ENCODE data around the gene ZNF428. TPM values are rescaled to one million over a fixed set of nuclear protein-coding genes. Genes with fewer than 3 reads are reported as not detected.

Gene ZNF428
- total and polyA plus RNA-seq, 2 experiments from 2014 or later, result 40.2 to 74.9 TPM

- 85% methylated on average over 13 of the region's 13 CpGs for WGBS (ENCODE audit: low lambda C conversion rate, missing lambda C conversion rate)
- Histone ChIP-seq H3K9me3 (ENCODE audit: low read depth) (no peaks in the 10 kb centered on the region), H3K27ac (no peak overlapping the region), H3K79me2 (no peaks in the 10 kb centered on the region), H3K4me3 (no peak overlapping the region), H3K4me1 (ENCODE audit: insufficient read depth) (peaks cover 7% of the 10 kb centered on the region), H4K20me1 (ENCODE audit: insufficient read depth, poor library complexity, severe bottlenecking) (no peaks in the 10 kb centered on the region), H3K27me3 (no peaks in the 10 kb centered on the region), H3K36me3 (replicated peaks; ENCODE audit: insufficient read depth, low read depth) (no peaks in the 10 kb centered on the region), H3K4me2 (no peak overlapping the region), H2AFZ (no peak overlapping the region), H3K9me2 (replicated peaks; ENCODE audit: insufficient read depth) (no peaks in the 10 kb centered on the region)
- DNase-seq (ENCODE audit: low spot score), result no peak
- TF ChIP-seq CTCF (IDR thresholded peaks at IDR 0.05; ENCODE audit: poor library complexity) (no peak), EZH2 (IDR thresholded peaks at IDR 0.05; ENCODE audit: borderline replicate concordance) (no peak), EZH2phosphoT487 (IDR thresholded peaks at IDR 0.05; ENCODE audit: low read depth, severe bottlenecking, unreplicated experiment) (no peak)
Measured at GRCh38 chr19:43644181-43644580, 24.8 kb upstream of the ZNF428 start.

- Histone ChIP-seq H3K4me1 (ENCODE audit: insufficient read depth) (peaks cover 13% of the 10 kb centered on the region), H3K79me2 (no peaks in the 10 kb centered on the region), H3K9me2 (replicated peaks; ENCODE audit: insufficient read depth) (no peaks in the 10 kb centered on the region), H3K4me3 (no peak overlapping the region), H2AFZ (no peak overlapping the region), H3K27me3 (no peaks in the 10 kb centered on the region), H4K20me1 (ENCODE audit: insufficient read depth, poor library complexity, severe bottlenecking) (no peaks in the 10 kb centered on the region), H3K36me3 (replicated peaks; ENCODE audit: insufficient read depth, low read depth) (no peaks in the 10 kb centered on the region), H3K9me3 (ENCODE audit: low read depth) (no peaks in the 10 kb centered on the region), H3K4me2 (no peak overlapping the region), H3K27ac (no peak overlapping the region)
- WGBS (ENCODE audit: low lambda C conversion rate, missing lambda C conversion rate), result 80% methylated on average over 3 of the region's 3 CpGs
- DNase-seq (ENCODE audit: low spot score), result no peak
- no peak for TF ChIP-seq EZH2 (IDR thresholded peaks at IDR 0.05; ENCODE audit: borderline replicate concordance)
- TF ChIP-seq EZH2phosphoT487 (IDR thresholded peaks at IDR 0.05; ENCODE audit: low read depth, severe bottlenecking, unreplicated experiment), result no peak
- no peak for TF ChIP-seq CTCF (IDR thresholded peaks at IDR 0.05; ENCODE audit: poor library complexity)
Measured at GRCh38 chr19:43643326-43643725, 23.9 kb upstream of the ZNF428 start.

- H3K9me3 ChIP-seq (ENCODE audit: low read depth), result no peaks in the 10 kb centered on the region
- H3K27me3 ChIP-seq, result no peaks in the 10 kb centered on the region
- no peak overlapping the region for H3K27ac ChIP-seq
- H3K9me2 ChIP-seq (replicated peaks; ENCODE audit: insufficient read depth), result no peaks in the 10 kb centered on the region
- H3K4me2 ChIP-seq, result no peak overlapping the region
- TF ChIP-seq EZH2 (IDR thresholded peaks at IDR 0.05; ENCODE audit: borderline replicate concordance) (no peak), CTCF (IDR thresholded peaks at IDR 0.05; ENCODE audit: poor library complexity) (no peak), EZH2phosphoT487 (IDR thresholded peaks at IDR 0.05; ENCODE audit: low read depth, severe bottlenecking, unreplicated experiment) (no peak)
- peaks cover 13% of the 10 kb centered on the region for H3K4me1 ChIP-seq (ENCODE audit: insufficient read depth)
- WGBS (ENCODE audit: low lambda C conversion rate, missing lambda C conversion rate), result 81% methylated on average over 4 of the region's 4 CpGs
- H3K4me3 ChIP-seq, result no peak overlapping the region
- H2AFZ ChIP-seq, result no peak overlapping the region
- H4K20me1 ChIP-seq (ENCODE audit: insufficient read depth, poor library complexity, severe bottlenecking), result no peaks in the 10 kb centered on the region
- DNase-seq (ENCODE audit: low spot score), result no peak
- no peaks in the 10 kb centered on the region for H3K36me3 ChIP-seq (replicated peaks; ENCODE audit: insufficient read depth, low read depth)
- no peaks in the 10 kb centered on the region for H3K79me2 ChIP-seq
Measured at GRCh38 chr19:43642531-43642930, 23.1 kb upstream of the ZNF428 start.

GRCh38 chr19:43641333-43641732, 21.9 kb upstream of the ZNF428 start:
- WGBS (ENCODE audit: low lambda C conversion rate, missing lambda C conversion rate), result 74% methylated on average over 2 of the region's 2 CpGs
- Histone ChIP-seq H3K4me2 (no peak overlapping the region), H2AFZ (no peak overlapping the region)

More at GRCh38 chr19:43641333-43641732, 21.9 kb upstream of the ZNF428 start:
- Histone ChIP-seq H3K9me3 (ENCODE audit: low read depth) (no peaks in the 10 kb centered on the region), H3K27ac (no peak overlapping the region), H4K20me1 (ENCODE audit: insufficient read depth, poor library complexity, severe bottlenecking) (no peaks in the 10 kb centered on the region), H3K79me2 (no peaks in the 10 kb centered on the region), H3K27me3 (no peaks in the 10 kb centered on the region), H3K36me3 (replicated peaks; ENCODE audit: insufficient read depth, low read depth) (no peaks in the 10 kb centered on the region), H3K4me1 (ENCODE audit: insufficient read depth) (peaks cover 13% of the 10 kb centered on the region), H3K9me2 (replicated peaks; ENCODE audit: insufficient read depth) (no peaks in the 10 kb centered on the region), H3K4me3 (no peak overlapping the region)
- TF ChIP-seq EZH2phosphoT487 (IDR thresholded peaks at IDR 0.05; ENCODE audit: low read depth, severe bottlenecking, unreplicated experiment), result no peak
- TF ChIP-seq CTCF (IDR thresholded peaks at IDR 0.05; ENCODE audit: poor library complexity), result no peak
- TF ChIP-seq EZH2 (IDR thresholded peaks at IDR 0.05; ENCODE audit: borderline replicate concordance), result no peak
- no peak for DNase-seq (ENCODE audit: low spot score)
